GM19043 (cell line): ENCODE measurements around the gene HNRNPM.
A peak's percentile ranks its signal among the peaks of the same experiment; 100 is the strongest.
"Not testable (repeated sequence)": the region's sequence is repeated elsewhere in the genome, so short reads cannot be mapped to it uniquely, and the experiment has no call there.

Experiments
- ATAC-seq: cut with Tn5 transposase; IDR thresholded peaks from one replicate; pipeline ENCODE4 v1.9.1; 2021; ENCODE audit warnings: low read depth; ENCODE audit not compliant: unreplicated experiment

HNRNPM gene

GRCh38 chr19:8506402-8506957 is 61.7 kb downstream of the HNRNPM start:
- ATAC-seq = no peak

- no peak for ATAC-seq
These were observed 65.9 kb downstream of the HNRNPM start for GRCh38 chr19:8510589-8511115.

GRCh38 chr19:8511573-8512101 is 66.9 kb downstream of the HNRNPM start:
- no peak for ATAC-seq

- no peak for ATAC-seq
These were observed 67.6 kb downstream of the HNRNPM start for GRCh38 chr19:8512115-8512967.

- no peak for ATAC-seq
These were observed 68.4 kb downstream of the HNRNPM start for GRCh38 chr19:8513036-8513686.

GRCh38 chr19:8513687-8514504 is 69.1 kb downstream of the HNRNPM start, which contains the start of gene ZNF414:
Gene ZNF414 (minus strand): TSS chr19:8514167. CDS start chr19:8514046, 121 bp downstream.
- peak; percentile 87 for ATAC-seq

GRCh38 chr19:8514505-8515009 is 69.8 kb downstream of the HNRNPM start:
- not testable (repeated sequence) for ATAC-seq

- ATAC-seq = no peak
These were observed 70.5 kb downstream of the HNRNPM start for GRCh38 chr19:8515317-8515716.

- ATAC-seq = no peak
These were observed 73.0 kb downstream of the HNRNPM start for GRCh38 chr19:8517551-8518442.

GRCh38 chr19:8518536-8518935 is 73.8 kb downstream of the HNRNPM start:
- ATAC-seq = no peak

GRCh38 chr19:8519388-8519787 is 74.6 kb downstream of the HNRNPM start:
- no peak for ATAC-seq

GRCh38 chr19:8525401-8525684 is 80.6 kb downstream of the HNRNPM start:
- ATAC-seq = no peak

- ATAC-seq = no peak
These were observed 81.7 kb downstream of the HNRNPM start for GRCh38 chr19:8526345-8527091.

- no peak for ATAC-seq
These were observed 83.7 kb downstream of the HNRNPM start for GRCh38 chr19:8528500-8528899.

- no peak for ATAC-seq
These were observed 84.7 kb downstream of the HNRNPM start for GRCh38 chr19:8529369-8530006.

GRCh38 chr19:8530061-8530679 is 85.4 kb downstream of the HNRNPM start:
- no peak for ATAC-seq

GRCh38 chr19:8531470-8531869 is 86.7 kb downstream of the HNRNPM start:
- no peak for ATAC-seq

GRCh38 chr19:8532225-8532624 is 87.5 kb downstream of the HNRNPM start:
- ATAC-seq = no peak
